Panc1 (cell line): ENCODE measurements around the gene ATP6V0A4. TPM values are rescaled to one million over a fixed set of nuclear protein-coding genes. Genes with fewer than 3 reads are reported as not detected.

Experiments
- ATAC-seq: fragments of 200-7000 bp; cut with Tn5 transposase; 2 replicates; pipeline ENCODE4 v1.9.1; 2020; ENCODE audit warnings: mild to moderate bottlenecking, moderate library complexity
- BruUV-seq: library from RNA; stranded (reverse); fragments of 400-500 nt; replicated peaks from 2 replicates; lab custom pipeline; 2021; lab: Mats Ljungman, UMichigan
- CTCF ChIA-PET: fragments of 300-600 bp; sonication (Branson Sonifier 250); formaldehyde crosslinking; loops from one replicate; lab custom pipeline; 2022; ENCODE audit warnings: antibody characterized with exemption; lab: Charles Lee
- POLR2A ChIA-PET: fragments of 300-600 bp; sonication (Branson Sonifier 250); formaldehyde crosslinking; loops from one replicate; lab custom pipeline; 2022; ENCODE audit warnings: antibody characterized with exemption; lab: Charles Lee
- DNase-seq: peaks from one replicate; pipeline ENCODE4 v3.0.0-alpha.2; 2010; ENCODE audit warnings: low read depth, low spot score
- H3K27ac ChIP-seq: 2 replicates; pipeline ENCODE4 v1.5.1; 2011; ENCODE audit warnings: mild to moderate bottlenecking, low read length, inconsistent platforms
- H3K27me3 ChIP-seq: fragments of 200-500 bp; sonication (Bioruptor generic); 2 replicates; pipeline ENCODE4 v1.6.0; 2014; ENCODE audit warnings: low read length, inconsistent platforms; ENCODE audit not compliant: control insufficient read depth, insufficient read depth
- H3K36me3 ChIP-seq: fragments of 200-500 bp; sonication (Bioruptor generic); 2 replicates; pipeline ENCODE4 v1.5.1; 2014; ENCODE audit warnings: inconsistent platforms, mild to moderate bottlenecking, low read length, moderate library complexity; ENCODE audit not compliant: control insufficient read depth, insufficient read depth
- H3K4me1 ChIP-seq: 2 replicates; pipeline ENCODE4 v1.5.1; 2011; ENCODE audit warnings: inconsistent platforms, mild to moderate bottlenecking, low read length, moderate library complexity; ENCODE audit not compliant: control insufficient read depth, insufficient read depth
- H3K4me3 ChIP-seq, 2 experiments: 2 replicates each; pipeline ENCODE4 v1.5.1; 2011 to 2012; ENCODE audit warnings: low read depth in 2 of 2, low read length in 2 of 2, mild to moderate bottlenecking in 2 of 2, inconsistent platforms in 1 of 2, moderate library complexity in 1 of 2
- H3K9me3 ChIP-seq: fragments of 200-500 bp; sonication (Bioruptor generic); 2 replicates; pipeline ENCODE4 v1.5.1; 2014; ENCODE audit warnings: low read depth, mild to moderate bottlenecking, inconsistent platforms, low read length, moderate library complexity; ENCODE audit not compliant: control insufficient read depth, insufficient read depth
- CTCF ChIP-seq: fragments of 450-650 bp; IDR thresholded peaks from 2 replicates; pipeline ENCODE4 v1.5.1; 2017; ENCODE audit warnings: mild to moderate bottlenecking
- POLR2AphosphoS5 ChIP-seq: IDR thresholded peaks from 2 replicates; pipeline ENCODE4 v1.6.1; 2012; ENCODE audit warnings: mild to moderate bottlenecking, low read depth, low read length, moderate library complexity
- SIN3A ChIP-seq: IDR thresholded peaks from 2 replicates; pipeline ENCODE4 v1.6.1; 2012; ENCODE audit warnings: low read depth, mild to moderate bottlenecking, low read length, moderate library complexity, borderline replicate concordance; ENCODE audit not compliant: insufficient read depth
- TCF7L2 ChIP-seq: IDR thresholded peaks from 2 replicates; pipeline ENCODE4 v1.6.1; 2011; ENCODE audit warnings: mild to moderate bottlenecking, low read depth, low read length, inconsistent platforms
- in situ Hi-C: cut with HindIII; loops from 2 replicates; pipeline ENCODE4 v1.10.0; 2016; ENCODE audit warnings: low sequenced_read_pairs, low pct_unique_long_range_greater_than_20kb
- intact Hi-C: fragments of 100-400 bp; cut with micrococcal nuclease; formaldehyde crosslinking; loops from one replicate; pipeline ENCODE4 v1.10.0; 2022; ENCODE audit not compliant: unreplicated experiment
- total RNA-seq: library from RNA; stranded (reverse); gene quantifications from one replicate; pipeline ENCODE4 v1.2.1, GENCODE V29; 2021; ENCODE audit not compliant: unreplicated experiment
- TF ChIP-seq, protein P1 (sequence below), 2 experiments: IDR thresholded peaks; 2 replicates each; pipeline ENCODE4 v1.6.1; 2011 to 2012; ENCODE audit warnings: low read depth in 2 of 2, control low read depth in 1 of 2, low read length in 1 of 2, mild to moderate bottlenecking in 1 of 2, moderate library complexity in 1 of 2; ENCODE audit not compliant: insufficient read depth in 1 of 2

ATP6V0A4 gene
- total RNA-seq, 1 experiment from 2014 or later = 0.15 TPM

DNA sequence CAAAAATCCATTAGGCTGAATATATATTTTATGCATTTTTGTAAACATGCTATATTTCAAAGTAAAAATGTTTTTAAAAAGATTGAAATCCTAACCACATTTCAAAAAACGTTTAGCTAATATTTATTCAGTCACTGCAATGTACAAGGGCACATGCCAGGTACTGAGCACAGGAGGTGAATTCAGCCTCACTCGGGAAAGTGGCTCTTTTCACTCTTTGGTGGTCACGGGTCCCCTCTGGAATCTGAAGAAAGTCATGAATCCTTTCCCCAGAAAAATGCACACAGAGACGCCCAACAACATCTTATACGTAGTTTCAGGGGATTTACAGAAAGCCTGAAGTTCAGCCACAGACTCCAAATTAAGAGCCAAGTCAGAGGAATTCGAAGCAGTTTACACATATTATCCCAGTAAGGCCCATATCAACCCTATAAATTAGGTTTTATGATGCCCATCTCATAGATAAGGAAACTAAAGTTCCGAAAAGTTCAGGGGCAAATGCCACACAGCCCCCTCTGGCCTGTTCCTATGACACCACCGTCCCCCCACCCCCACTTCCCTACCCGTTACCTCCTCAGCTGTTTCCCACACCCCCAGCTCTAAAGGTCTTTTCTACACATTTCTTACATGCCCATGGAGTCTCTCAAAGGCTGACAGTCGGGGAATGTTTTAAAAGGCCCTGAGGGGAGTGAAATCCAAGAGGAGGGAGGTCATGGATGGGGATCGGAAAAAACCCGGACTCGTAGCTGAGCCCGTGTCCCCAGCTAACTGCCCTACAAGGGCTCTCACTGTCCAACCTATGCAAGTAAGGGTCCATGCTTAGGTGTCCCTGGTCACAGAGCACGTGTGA, 87.2 kb downstream of the ATP6V0A4 start:
- Histone ChIP-seq H3K27me3 (no peaks in the 10 kb centered on the region), H3K36me3 (no peaks in the 10 kb centered on the region), H3K4me1 (no peaks in the 10 kb centered on the region), H3K4me3 (no peak overlapping the region), H3K9me3 (no peaks in the 10 kb centered on the region), H3K27ac (no peak overlapping the region)
- ChIA-PET CTCF (no interaction called here), POLR2A (no interaction called here)
- intact Hi-C loops = no loop called here
- DNase-seq (no peak), ATAC-seq (no peak)
- TF ChIP-seq SIN3A (no peak), TCF7L2 (no peak), CTCF (no peak), POLR2AphosphoS5 (no peak)
- TF ChIP-seq, protein P1, sequence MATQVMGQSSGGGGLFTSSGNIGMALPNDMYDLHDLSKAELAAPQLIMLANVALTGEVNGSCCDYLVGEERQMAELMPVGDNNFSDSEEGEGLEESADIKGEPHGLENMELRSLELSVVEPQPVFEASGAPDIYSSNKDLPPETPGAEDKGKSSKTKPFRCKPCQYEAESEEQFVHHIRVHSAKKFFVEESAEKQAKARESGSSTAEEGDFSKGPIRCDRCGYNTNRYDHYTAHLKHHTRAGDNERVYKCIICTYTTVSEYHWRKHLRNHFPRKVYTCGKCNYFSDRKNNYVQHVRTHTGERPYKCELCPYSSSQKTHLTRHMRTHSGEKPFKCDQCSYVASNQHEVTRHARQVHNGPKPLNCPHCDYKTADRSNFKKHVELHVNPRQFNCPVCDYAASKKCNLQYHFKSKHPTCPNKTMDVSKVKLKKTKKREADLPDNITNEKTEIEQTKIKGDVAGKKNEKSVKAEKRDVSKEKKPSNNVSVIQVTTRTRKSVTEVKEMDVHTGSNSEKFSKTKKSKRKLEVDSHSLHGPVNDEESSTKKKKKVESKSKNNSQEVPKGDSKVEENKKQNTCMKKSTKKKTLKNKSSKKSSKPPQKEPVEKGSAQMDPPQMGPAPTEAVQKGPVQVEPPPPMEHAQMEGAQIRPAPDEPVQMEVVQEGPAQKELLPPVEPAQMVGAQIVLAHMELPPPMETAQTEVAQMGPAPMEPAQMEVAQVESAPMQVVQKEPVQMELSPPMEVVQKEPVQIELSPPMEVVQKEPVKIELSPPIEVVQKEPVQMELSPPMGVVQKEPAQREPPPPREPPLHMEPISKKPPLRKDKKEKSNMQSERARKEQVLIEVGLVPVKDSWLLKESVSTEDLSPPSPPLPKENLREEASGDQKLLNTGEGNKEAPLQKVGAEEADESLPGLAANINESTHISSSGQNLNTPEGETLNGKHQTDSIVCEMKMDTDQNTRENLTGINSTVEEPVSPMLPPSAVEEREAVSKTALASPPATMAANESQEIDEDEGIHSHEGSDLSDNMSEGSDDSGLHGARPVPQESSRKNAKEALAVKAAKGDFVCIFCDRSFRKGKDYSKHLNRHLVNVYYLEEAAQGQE (IDR thresholded peaks at IDR 0.05; ENCODE audit: insufficient read depth in 1 of 2, low read depth in 2 of 2, low read length in 1 of 2) = no peak
- no TSS peak for BruUV-seq
- in situ Hi-C loops = no loop called here

GRCh38 chr7:138705167-138705566, 92.8 kb downstream of the ATP6V0A4 start:
- Histone ChIP-seq H3K4me3 (no peak overlapping the region), H3K4me1 (no peaks in the 10 kb centered on the region), H3K36me3 (no peaks in the 10 kb centered on the region), H3K27me3 (no peaks in the 10 kb centered on the region), H3K27ac (no peak overlapping the region), H3K9me3 (no peaks in the 10 kb centered on the region)
- POLR2A ChIA-PET = interaction anchor here (0.5 kb wide), 1 partner anchor 22 kb away, joined by 6 read pairs; no protein-coding TSS in a partner anchor
- intact Hi-C loops = no loop called here
- CTCF ChIA-PET = no interaction called here
- no peak for TF ChIP-seq TCF7L2
- TF ChIP-seq, protein P1 (IDR thresholded peaks at IDR 0.05; ENCODE audit: insufficient read depth in 1 of 2, low read depth in 2 of 2, low read length in 1 of 2) = no peak
- BruUV-seq = no TSS peak
- no peak for DNase-seq
- in situ Hi-C loops = no loop called here
- ATAC-seq = no peak
